ENCODE data around the gene CEACAM19. TPM values are rescaled to one million over a fixed set of nuclear protein-coding genes. Genes with fewer than 3 reads are reported as not detected.

The CEACAM19 gene
- total RNA-seq, 1 experiment from 2014 or later = 13.2 TPM

Small RNAs within 50 kb of the gene (microRNA-seq; reads per million reads assigned to microRNA genes)
- gene MIR4531 = not detected

Other genes with a start within 250 kb of the CEACAM19 start
- gene ZNF229, start 223.0 kb upstream of the CEACAM19 start, total RNA-seq (2022) = 2.6 and 2.9 TPM in 2 replicates
- gene ZNF180, start 171.0 kb upstream of the CEACAM19 start, total RNA-seq (2022) = 3.2 and 4.4 TPM in 2 replicates
- gene CEACAM20, start 141.8 kb upstream of the CEACAM19 start, total RNA-seq (2022) = not detected in 2 replicates
- not detected in 2 replicates for gene IGSF23, start 57.9 kb upstream of the CEACAM19 start, total RNA-seq (2022)
- 140 and 141 TPM in 2 replicates for gene PVR, start 27.6 kb upstream of the CEACAM19 start, total RNA-seq (2022)
- gene CEACAM16, start 27.7 kb downstream of the CEACAM19 start, total RNA-seq (2022) = not detected in 2 replicates
- 24.4 and 32.1 TPM in 2 replicates for gene BCL3, start 77.2 kb downstream of the CEACAM19 start, total RNA-seq (2022)
- 9.6 and 14.6 TPM in 2 replicates for gene CBLC, start 106.4 kb downstream of the CEACAM19 start, total RNA-seq (2022)
- gene BCAM, start 137.6 kb downstream of the CEACAM19 start, total RNA-seq (2022) = 2.9 and 5.0 TPM in 2 replicates
- gene NECTIN2, start 174.8 kb downstream of the CEACAM19 start, total RNA-seq (2022) = 46.5 and 56.7 TPM in 2 replicates
- gene TOMM40, start 219.8 kb downstream of the CEACAM19 start, total RNA-seq (2022) = 69.7 and 114 TPM in 2 replicates
- 3.3 and 7.0 TPM in 2 replicates for gene APOE, start 234.3 kb downstream of the CEACAM19 start, total RNA-seq (2022)
- gene APOC1, start 243.1 kb downstream of the CEACAM19 start, total RNA-seq (2022) = 1.1 and 2.7 TPM in 2 replicates

Measured in MCF 10A (cell line).